Activated naive CD4-positive, alpha-beta T cell treated with anti-CD3 and anti-CD28 coated beads, Interleukin-2, amount 10 ng/mL, durations not matched to agents 7 days and 5 days (primary cell): Measurements from ENCODE around the gene CLDN14.

Source experiments
- CTCF ChIA-PET: fragments of 350-600 bp; sonication (Branson Sonifier 250); formaldehyde crosslinking; loops from one replicate; lab custom pipeline; 2021; ENCODE audit warnings: antibody characterized with exemption; lab: Charles Lee
- DNase-seq: peaks from one replicate; pipeline ENCODE4 v3.0.0-alpha.2; 2020
- H3K27ac Mint-ChIP-seq: one replicate; pipeline ENCODE4 v1.8.0; 2021; ENCODE audit warnings: mild to moderate bottlenecking, moderate library complexity, mixed read lengths
- H3K27me3 Mint-ChIP-seq: one replicate; pipeline ENCODE4 v1.8.0; 2021; ENCODE audit warnings: mild to moderate bottlenecking, mixed read lengths
- H3K36me3 Mint-ChIP-seq: one replicate; pipeline ENCODE4 v1.8.0; 2021; ENCODE audit warnings: mixed read lengths
- H3K4me1 Mint-ChIP-seq: one replicate; pipeline ENCODE4 v1.8.0; 2021; ENCODE audit warnings: mixed read lengths
- H3K4me3 Mint-ChIP-seq: one replicate; pipeline ENCODE4 v1.8.0; 2021; ENCODE audit warnings: mild to moderate bottlenecking, moderate library complexity, mixed read lengths
- H3K9me3 Mint-ChIP-seq: one replicate; pipeline ENCODE4 v1.8.0; 2021; ENCODE audit warnings: mixed read lengths

Gene CLDN14, protein sequence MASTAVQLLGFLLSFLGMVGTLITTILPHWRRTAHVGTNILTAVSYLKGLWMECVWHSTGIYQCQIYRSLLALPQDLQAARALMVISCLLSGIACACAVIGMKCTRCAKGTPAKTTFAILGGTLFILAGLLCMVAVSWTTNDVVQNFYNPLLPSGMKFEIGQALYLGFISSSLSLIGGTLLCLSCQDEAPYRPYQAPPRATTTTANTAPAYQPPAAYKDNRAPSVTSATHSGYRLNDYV

DNA sequence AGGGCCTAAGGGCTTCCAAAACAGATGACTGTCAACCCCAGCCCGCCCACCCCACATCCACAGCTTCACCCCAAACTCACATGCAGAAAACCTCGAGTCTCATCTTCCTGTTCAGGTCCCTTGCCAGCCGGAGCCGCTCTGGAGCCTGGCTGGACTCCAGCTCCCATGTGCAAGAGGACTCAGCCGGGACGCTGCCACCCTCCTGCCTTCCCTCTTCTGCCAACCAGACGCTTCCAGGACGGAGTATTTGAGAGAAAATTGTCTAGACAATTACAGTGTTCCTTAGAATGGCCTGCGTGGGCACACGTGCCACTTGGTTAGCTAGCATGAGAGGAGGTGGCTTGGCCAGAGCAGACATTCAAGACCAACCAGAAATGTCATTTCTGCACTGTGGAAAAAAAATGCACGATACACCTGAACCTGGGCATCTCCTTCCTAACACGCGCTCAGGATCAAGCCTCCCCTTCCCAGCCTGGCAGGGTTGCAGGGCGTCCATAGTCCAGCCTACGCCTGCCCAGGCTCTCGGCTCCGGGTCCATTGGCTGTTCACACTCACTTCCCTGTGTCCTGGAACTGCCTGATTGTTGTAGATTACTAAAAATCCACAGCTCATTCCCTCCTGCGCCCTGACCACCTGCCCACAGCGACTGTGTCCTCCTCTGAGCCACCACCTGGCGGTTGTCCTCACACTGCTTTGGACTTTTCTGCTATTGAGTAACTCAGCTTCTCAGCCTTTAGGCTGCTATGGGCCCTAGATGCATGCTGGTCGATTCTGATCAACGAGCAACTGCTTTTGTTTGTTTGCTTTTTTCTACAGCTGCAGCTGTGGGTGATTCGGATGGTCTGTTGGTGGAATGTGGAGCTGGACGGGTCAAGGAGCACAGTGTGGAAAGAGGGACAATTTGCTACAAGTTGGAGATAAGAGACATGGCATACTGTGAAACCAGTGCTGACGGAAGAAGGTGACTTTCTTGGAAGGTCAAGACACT is at the start of gene CLDN14:
Gene CLDN14 (minus strand): TSS at position 708 of the 988 bp plus-strand sequence. CDS start 18,427 bp downstream, outside the sequence.
- Mint-ChIP-seq H3K4me3 (no peak within 1 kb of the TSS), H3K9me3 (no peaks in the 10 kb centered on the region), H3K27ac (no peak within 1 kb of the TSS), H3K27me3 (peaks cover 4% of the 10 kb centered on the region), H3K4me1 (no peaks in the 10 kb centered on the region), H3K36me3 (no peaks in the 10 kb centered on the region)
- CTCF ChIA-PET: interaction anchor here (0.6 kb wide), 1 partner anchor 238 kb away, joined by 4 read pairs; no protein-coding TSS in a partner anchor
- no peak for DNase-seq

DNA sequence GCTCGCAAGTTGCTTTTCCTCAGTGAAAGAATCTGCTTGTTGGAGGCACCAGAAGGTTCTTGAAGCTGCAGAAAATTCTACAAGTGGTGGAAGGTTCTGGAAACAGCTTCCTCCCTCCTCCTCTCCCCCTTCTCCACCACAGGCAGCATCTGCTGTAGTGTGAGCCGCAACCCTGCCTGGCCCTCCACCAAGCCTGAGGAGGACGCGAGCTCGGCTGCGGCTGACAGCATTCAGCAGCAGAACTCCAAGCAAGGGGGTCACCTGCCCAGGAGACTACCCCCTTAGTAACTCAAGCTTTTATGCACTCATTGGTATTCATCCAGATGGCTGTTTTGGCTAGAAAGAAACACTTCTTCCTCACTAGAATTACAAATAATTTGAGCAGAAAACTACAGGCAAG is 48.8 kb upstream of the CLDN14 start:
- H3K27ac Mint-ChIP-seq: no peak overlapping the region
- no peaks in the 10 kb centered on the region for H3K36me3 Mint-ChIP-seq

DNA sequence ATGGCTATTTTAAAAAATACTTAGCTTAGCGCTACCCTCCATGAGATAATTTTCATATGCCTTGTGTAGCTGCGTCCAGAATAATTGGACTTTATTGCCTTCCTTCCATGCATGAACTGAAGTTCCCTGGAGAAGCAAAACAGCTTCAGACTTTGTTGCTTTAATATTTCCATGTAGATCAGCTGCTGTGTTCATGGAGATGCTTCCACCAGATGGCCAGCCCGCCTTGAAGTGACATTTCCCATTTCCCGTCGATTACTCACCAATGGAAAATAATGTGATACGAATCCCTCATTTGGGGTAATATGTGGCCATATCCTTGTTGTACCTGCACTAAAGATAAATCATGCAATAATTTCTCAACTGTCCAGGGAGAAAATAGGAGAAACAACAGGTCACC is 47.4 kb upstream of the CLDN14 start:
- H3K27me3 Mint-ChIP-seq: peaks cover 15% of the 10 kb centered on the region
- no peak overlapping the region for H3K27ac Mint-ChIP-seq
- H3K4me3 Mint-ChIP-seq: no peak overlapping the region
- no peak for DNase-seq
- CTCF ChIA-PET: interaction anchor here (0.9 kb wide), 1 partner anchor 24 kb away, joined by 3 read pairs; no protein-coding TSS in a partner anchor
- no peaks in the 10 kb centered on the region for H3K4me1 Mint-ChIP-seq
- H3K9me3 Mint-ChIP-seq: no peaks in the 10 kb centered on the region
- H3K36me3 Mint-ChIP-seq: no peaks in the 10 kb centered on the region

More for the DNA sequence above, 48.8 kb upstream of the CLDN14 start:
- H3K4me3 Mint-ChIP-seq: no peak overlapping the region
- peaks cover 12% of the 10 kb centered on the region for H3K27me3 Mint-ChIP-seq
- CTCF ChIA-PET: no interaction called here
- no peak for DNase-seq
- no peaks in the 10 kb centered on the region for H3K9me3 Mint-ChIP-seq
- H3K4me1 Mint-ChIP-seq: no peaks in the 10 kb centered on the region

DNA sequence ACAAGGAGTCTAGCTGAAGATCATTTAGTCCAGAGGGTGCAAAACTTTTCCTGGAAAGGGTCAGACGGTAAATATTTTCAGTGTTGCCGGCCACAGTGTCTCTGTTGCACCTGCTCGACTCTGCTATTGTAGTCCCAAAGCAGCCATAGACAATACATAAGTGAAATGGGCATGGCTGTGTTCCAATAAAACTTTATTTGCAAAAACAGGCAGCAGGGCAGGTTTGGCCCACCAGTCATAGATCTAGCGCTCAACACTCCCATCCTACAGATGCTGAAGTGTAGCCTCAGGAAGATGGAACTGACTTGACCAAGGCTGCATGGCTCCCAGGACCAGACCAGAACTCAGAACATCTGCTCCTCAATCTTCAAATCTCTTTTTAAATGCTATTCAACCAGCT is 46.2 kb upstream of the CLDN14 start:
- Mint-ChIP-seq H3K4me3 (no peak overlapping the region), H3K36me3 (no peaks in the 10 kb centered on the region), H3K27me3 (peaks cover 15% of the 10 kb centered on the region), H3K27ac (no peak overlapping the region), H3K9me3 (no peaks in the 10 kb centered on the region), H3K4me1 (no peaks in the 10 kb centered on the region)
- DNase-seq: no peak
- CTCF ChIA-PET: interaction anchor here (1.4 kb wide), 1 partner anchor 105 kb away, joined by 3 read pairs; no protein-coding TSS in a partner anchor

DNA sequence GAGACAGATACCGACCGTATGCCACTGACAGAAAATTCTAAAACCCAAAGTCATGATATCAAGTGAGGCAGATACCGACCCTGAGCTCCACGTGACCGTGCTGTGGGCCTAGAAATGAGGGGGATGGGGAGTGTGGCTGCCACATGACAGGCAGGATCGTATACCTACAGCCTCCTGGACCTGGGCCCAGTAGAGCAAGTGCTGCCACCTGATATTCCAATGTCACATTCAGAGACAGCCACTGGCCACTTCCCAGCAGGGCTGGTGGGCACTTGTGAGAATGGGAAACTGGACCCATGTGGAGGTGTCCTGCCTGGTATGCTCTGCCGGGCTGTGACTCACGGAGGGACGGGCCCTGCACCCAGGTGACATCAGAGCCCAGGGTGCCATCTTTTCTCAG is 44.6 kb upstream of the CLDN14 start:
- Mint-ChIP-seq H3K9me3 (peaks cover 4% of the 10 kb centered on the region), H3K36me3 (no peaks in the 10 kb centered on the region), H3K4me3 (no peak overlapping the region), H3K27ac (no peak overlapping the region), H3K4me1 (no peaks in the 10 kb centered on the region), H3K27me3 (peaks cover 19% of the 10 kb centered on the region)
- DNase-seq: no peak
- CTCF ChIA-PET: interaction anchor here (0.7 to 1.4 kb wide), 2 partner anchors 23 to 106 kb away, joined by 3 read pairs; no protein-coding TSS in a partner anchor

DNA sequence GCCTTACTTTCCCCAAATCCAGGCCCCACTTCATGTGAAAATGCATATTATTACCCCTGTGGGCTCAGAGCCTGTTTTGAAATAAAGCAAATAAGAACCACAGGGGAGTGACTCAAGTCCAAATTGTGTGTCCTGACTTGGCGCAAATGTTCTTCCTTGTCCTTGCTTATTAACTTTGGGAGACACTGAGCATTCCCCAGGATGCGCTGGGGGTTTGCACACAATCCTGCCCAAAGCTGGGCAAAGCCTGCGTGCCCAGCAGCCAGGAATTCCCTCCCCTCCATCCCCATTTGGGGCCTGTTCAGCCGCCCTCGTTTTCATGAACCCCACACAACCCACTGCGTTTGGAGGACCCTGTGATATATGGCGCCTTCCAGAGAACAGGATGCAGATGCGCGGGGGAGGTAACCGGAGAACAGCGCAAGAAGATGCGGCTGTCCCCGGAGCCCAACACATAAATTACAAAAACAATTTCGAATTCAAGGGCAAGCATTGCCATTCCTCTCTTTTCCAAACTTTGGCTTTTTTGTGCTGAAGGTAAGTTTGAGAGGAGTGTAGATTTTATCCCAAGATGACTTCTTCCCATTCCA is 42.4 kb upstream of the CLDN14 start:
- Mint-ChIP-seq H3K9me3 (peaks cover 4% of the 10 kb centered on the region), H3K4me1 (no peaks in the 10 kb centered on the region), H3K4me3 (no peak overlapping the region), H3K27ac (no peak overlapping the region), H3K36me3 (no peaks in the 10 kb centered on the region), H3K27me3 (peaks cover 12% of the 10 kb centered on the region)
- DNase-seq: no peak
- CTCF ChIA-PET: no interaction called here

DNA sequence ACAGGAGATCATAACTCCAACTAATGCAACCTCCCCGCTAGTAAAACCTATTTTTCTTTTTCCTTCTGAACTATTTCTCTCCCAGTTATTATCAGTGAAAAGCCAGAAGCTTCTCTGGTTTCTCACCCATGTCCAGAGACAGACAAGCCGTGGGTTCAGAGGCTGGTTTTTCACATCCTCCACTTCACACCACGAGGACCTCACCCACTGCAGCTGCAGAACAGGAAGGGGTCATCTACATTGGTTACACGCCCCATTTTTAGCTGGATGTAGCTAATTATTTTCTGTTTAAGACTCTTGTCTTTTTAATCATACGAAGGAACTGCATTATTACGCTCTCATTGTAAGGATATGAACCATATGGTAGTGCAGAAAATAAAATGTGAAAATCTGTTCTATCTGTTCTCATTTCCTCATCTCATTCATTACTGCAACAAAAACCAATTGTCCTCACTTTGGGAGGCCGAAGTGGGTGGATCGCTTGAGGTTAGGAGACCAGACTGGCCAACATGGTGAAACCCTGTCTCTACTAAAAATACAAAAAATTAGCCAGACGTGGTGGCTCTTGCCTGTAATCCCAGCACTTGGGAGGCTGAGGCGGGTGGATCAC is 39.1 kb upstream of the CLDN14 start:
- H3K27ac Mint-ChIP-seq: no peak overlapping the region
- DNase-seq: no peak
- no peak overlapping the region for H3K4me3 Mint-ChIP-seq
- peaks cover 7% of the 10 kb centered on the region for H3K27me3 Mint-ChIP-seq
- peaks cover 4% of the 10 kb centered on the region for H3K9me3 Mint-ChIP-seq
- no peaks in the 10 kb centered on the region for H3K4me1 Mint-ChIP-seq
- CTCF ChIA-PET: no interaction called here
- H3K36me3 Mint-ChIP-seq: no peaks in the 10 kb centered on the region

DNA sequence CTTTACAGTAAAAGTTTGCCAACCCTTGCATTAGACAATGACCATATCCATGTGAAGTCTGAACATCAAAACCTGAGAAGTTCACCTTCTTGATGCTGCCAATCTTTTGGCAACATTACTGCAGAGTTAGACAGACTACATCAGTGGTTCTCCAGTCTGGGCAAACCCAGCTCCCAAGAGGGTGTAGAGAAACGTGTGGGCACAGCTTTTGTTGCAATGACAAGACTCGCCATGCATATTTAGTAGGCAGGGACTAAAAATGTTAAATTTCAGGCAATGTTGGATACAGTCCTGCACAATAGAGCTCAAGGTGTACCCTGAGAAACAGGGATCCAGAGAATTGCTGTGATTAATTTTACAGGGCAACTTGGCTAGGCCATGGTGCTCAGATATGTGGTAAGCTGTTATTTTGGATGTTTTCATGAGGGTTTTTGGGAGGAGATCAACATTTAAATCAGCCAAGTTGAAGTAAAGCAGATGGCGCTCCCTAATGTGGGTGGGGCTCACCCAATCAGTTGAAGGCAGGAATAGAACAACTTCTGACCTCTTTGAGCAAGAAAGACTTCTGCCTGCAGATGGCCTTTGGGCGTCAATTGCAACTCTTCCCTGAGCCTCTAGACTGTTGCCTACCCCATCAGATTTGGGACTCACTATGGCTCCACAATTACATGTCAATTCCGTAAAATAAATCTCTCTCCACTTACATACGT is 37.6 kb upstream of the CLDN14 start:
- H3K27ac Mint-ChIP-seq: no peak overlapping the region
- H3K27me3 Mint-ChIP-seq: peaks cover 6% of the 10 kb centered on the region
- H3K9me3 Mint-ChIP-seq: peaks cover 4% of the 10 kb centered on the region
- no peaks in the 10 kb centered on the region for H3K4me1 Mint-ChIP-seq
- DNase-seq: no peak
- no peaks in the 10 kb centered on the region for H3K36me3 Mint-ChIP-seq
- CTCF ChIA-PET: no interaction called here
- no peak overlapping the region for H3K4me3 Mint-ChIP-seq

DNA sequence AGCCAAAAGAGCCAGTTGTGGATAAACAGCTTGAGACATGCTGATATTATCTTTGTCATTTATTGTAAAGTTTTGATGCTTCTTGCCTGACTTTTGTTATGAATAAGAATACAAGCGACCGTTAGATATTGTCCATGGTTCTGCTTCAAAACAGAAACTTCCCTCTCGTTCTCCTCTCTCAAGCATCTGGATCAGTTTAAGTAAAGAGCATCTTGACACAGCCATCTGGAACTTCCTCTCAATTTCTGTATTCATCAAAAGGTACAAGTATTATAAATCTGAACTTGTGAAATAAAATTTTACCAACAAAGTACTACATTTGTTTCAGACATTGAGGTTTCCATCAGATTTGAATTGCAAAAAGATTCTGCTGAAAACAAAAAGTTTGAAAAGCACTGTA is 36.4 kb upstream of the CLDN14 start:
- peaks cover 4% of the 10 kb centered on the region for H3K9me3 Mint-ChIP-seq
- H3K4me3 Mint-ChIP-seq: no peak overlapping the region
- no peak for DNase-seq
- peaks cover 3% of the 10 kb centered on the region for H3K4me1 Mint-ChIP-seq
- CTCF ChIA-PET: no interaction called here
- peaks cover 7% of the 10 kb centered on the region for H3K27me3 Mint-ChIP-seq
- no peak overlapping the region for H3K27ac Mint-ChIP-seq
- no peaks in the 10 kb centered on the region for H3K36me3 Mint-ChIP-seq

DNA sequence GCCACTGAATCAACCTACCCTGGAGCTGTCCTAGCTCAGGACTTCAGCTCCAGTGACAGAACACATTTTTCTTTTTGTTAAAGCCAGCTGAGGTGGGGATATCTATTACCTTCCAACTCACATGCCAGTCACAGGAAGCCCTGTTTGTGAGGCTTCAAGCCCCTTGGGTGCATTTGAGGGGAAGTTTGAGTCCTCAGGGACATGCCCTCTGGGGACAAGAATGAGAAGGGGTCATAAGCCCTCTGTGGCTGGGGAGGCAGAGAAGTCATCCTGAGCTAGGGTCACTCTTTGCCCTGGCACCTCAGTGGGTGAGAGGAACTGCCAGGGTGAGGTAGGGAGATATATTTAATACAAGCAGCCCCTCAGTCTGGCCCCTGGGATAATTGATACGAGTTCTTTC is 33.5 kb upstream of the CLDN14 start:
- H3K4me1 Mint-ChIP-seq: peaks cover 3% of the 10 kb centered on the region
- DNase-seq: no peak
- CTCF ChIA-PET: no interaction called here
- no peak overlapping the region for H3K27ac Mint-ChIP-seq
- H3K36me3 Mint-ChIP-seq: no peaks in the 10 kb centered on the region
- no peaks in the 10 kb centered on the region for H3K9me3 Mint-ChIP-seq
- H3K4me3 Mint-ChIP-seq: no peak overlapping the region
- H3K27me3 Mint-ChIP-seq: peaks cover 11% of the 10 kb centered on the region

DNA sequence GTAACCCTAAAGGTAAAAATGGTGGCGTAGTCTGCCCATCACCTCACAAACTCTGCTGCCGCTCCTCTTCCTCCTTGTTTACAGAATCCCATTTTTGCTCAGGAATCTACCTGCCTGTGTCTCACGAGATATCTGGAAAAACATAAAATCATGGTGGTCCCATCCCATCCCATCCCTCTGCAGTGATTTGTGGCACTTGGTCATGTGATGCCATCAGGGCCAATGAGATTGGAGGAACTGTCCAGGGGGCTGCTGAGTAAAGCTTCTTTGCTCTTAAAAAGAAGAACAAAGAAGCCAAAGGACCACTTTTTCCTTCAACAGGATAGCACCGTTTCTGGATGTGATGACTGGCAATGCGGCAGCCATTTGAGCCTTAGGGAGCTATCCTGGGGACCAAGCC is 33.0 kb upstream of the CLDN14 start:
- Mint-ChIP-seq H3K27ac (no peak overlapping the region), H3K27me3 (peaks cover 11% of the 10 kb centered on the region), H3K4me3 (no peak overlapping the region), H3K36me3 (no peaks in the 10 kb centered on the region), H3K9me3 (no peaks in the 10 kb centered on the region), H3K4me1 (peaks cover 3% of the 10 kb centered on the region)
- no peak for DNase-seq
- CTCF ChIA-PET: interaction anchor here (1.7 kb wide), 1 partner anchor 10 kb away, joined by 5 read pairs; no protein-coding TSS in a partner anchor

DNA sequence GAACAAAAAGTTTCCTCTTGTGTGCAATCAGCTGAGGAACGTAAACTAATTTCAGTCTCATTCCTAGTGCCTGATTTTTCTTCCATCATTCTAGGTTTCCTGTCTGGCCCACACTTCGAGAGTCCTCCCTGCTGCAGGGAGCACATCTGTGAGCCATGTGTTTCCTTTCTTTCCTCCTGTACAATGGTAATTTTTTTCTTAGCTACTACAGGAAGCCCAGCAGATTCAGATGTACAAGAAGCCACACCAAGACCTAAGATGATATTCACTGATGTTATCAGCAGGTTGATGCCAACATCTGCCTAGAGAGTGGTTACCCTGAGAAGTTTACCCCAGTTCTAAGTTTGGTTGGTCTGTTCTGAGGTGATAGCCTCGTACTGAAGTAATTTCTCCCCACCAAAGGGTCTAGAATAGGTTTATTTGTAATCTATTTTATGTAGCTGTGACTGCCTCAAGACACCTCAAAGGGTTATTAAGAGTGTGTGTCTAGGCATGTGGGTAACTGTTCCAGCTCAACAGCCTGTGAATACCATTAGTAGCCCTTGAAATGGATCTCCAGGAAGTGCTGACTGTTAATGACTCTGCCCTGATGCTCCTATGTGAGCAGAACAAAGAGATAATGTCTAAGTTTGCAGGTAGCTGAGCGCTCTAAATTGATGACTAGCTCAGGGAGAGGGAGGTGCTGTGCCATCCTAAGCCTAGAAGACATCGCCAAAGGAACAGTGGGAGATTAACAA is 31.7 kb upstream of the CLDN14 start:
- peaks cover 3% of the 10 kb centered on the region for H3K4me1 Mint-ChIP-seq
- DNase-seq: no peak
- no peak overlapping the region for H3K27ac Mint-ChIP-seq
- peaks cover 11% of the 10 kb centered on the region for H3K27me3 Mint-ChIP-seq
- no peaks in the 10 kb centered on the region for H3K9me3 Mint-ChIP-seq
- no peak overlapping the region for H3K4me3 Mint-ChIP-seq
- no peaks in the 10 kb centered on the region for H3K36me3 Mint-ChIP-seq
- CTCF ChIA-PET: interaction anchor here (1.7 kb wide), 1 partner anchor 9 kb away, joined by 5 read pairs; no protein-coding TSS in a partner anchor

DNA sequence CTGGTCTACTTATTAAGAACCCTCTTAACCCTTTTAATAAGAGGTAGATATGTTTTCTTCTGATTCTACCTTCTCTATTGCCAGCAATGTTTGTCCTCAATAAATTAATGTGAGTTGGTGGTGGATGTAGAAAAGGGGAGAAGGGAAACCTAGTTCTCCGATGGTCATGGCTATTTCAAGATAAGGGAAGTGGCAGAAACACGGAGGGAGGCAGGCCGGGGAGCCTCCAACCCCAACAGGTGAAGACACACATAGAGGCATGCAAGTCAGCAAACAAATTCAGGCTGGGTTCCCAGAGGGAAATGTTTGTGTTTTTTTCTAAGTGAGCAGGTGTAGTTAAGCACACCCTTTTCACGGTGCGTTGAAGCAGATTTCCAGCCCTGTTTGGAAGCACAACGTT is 31.0 kb upstream of the CLDN14 start:
- no peaks in the 10 kb centered on the region for H3K36me3 Mint-ChIP-seq
- H3K27me3 Mint-ChIP-seq: peaks cover 11% of the 10 kb centered on the region
- H3K27ac Mint-ChIP-seq: no peak overlapping the region
- no peaks in the 10 kb centered on the region for H3K9me3 Mint-ChIP-seq
- H3K4me3 Mint-ChIP-seq: no peak overlapping the region
- DNase-seq: no peak
- H3K4me1 Mint-ChIP-seq: peaks cover 3% of the 10 kb centered on the region
- CTCF ChIA-PET: no interaction called here
